Thymus (tissue), 11 donors: ENCODE data around the gene SSPN. TPM values are rescaled to one million over a fixed set of nuclear protein-coding genes. Genes with fewer than 3 reads are reported as not detected.

ENCODE experiments used
- DNase-seq, 9 donors: peaks; one replicate each; pipeline ENCODE4 v3.0.0-alpha.2; 2013; ENCODE audit warnings: low spot score in 9 of 9, low read depth in 6 of 9, missing footprints in 1 of 9
- H3K27ac ChIP-seq, 2 donors: one replicate each; pipeline ENCODE4 v1.5.1; 2013; ENCODE audit warnings: control low read depth in 1 of 2, low read depth in 1 of 2, low read length in 1 of 2, mild to moderate bottlenecking in 1 of 2, moderate library complexity in 1 of 2
- H3K27me3 ChIP-seq, 2 donors: one replicate each; pipeline ENCODE4 v1.5.1; 2013; ENCODE audit warnings: low read length in 1 of 2; ENCODE audit not compliant: control insufficient read depth in 2 of 2, insufficient read depth in 1 of 2
- H3K36me3 ChIP-seq, 2 donors: one replicate each; pipeline ENCODE4 v1.5.1; 2013; ENCODE audit warnings: low read length in 1 of 2, mild to moderate bottlenecking in 1 of 2, moderate library complexity in 1 of 2; ENCODE audit not compliant: control insufficient read depth in 2 of 2, insufficient read depth in 2 of 2
- H3K4me1 ChIP-seq, 2 donors: one replicate each; pipeline ENCODE4 v1.5.1; 2013; ENCODE audit warnings: low read length in 2 of 2; ENCODE audit not compliant: control insufficient read depth in 2 of 2, insufficient read depth in 2 of 2
- H3K4me3 ChIP-seq, 2 donors: one replicate each; pipeline ENCODE4 v1.5.1; 2013; ENCODE audit warnings: low read length in 2 of 2, control low read depth in 1 of 2, mild to moderate bottlenecking in 1 of 2
- H3K9me3 ChIP-seq, 2 donors: one replicate each; pipeline ENCODE4 v1.5.1; 2013; ENCODE audit warnings: low read length in 1 of 2, mild to moderate bottlenecking in 1 of 2; ENCODE audit not compliant: control insufficient read depth in 2 of 2, insufficient read depth in 1 of 2
- WGBS: extraction: QIAGEN DNeasy Blood & Tissue Kit; methylation state at CpG from one replicate; pipeline ENCODE4 v1.1.7; 2013; 5-methylcytosine and 5-hydroxymethylcytosine counted together
- polyA plus RNA-seq: library from polyadenylated mRNA; stranded (reverse); fragments of 200-250 nt; gene quantifications from one replicate; pipeline ENCODE4 v1.2.3, GENCODE V29; 2013
- total RNA-seq: library from RNA; stranded (reverse); fragments of 120-200 nt; gene quantifications from one replicate; pipeline ENCODE4 v1.2.4, GENCODE V29; 2013
- donor health status: healthy.

The SSPN gene
- total and polyA plus RNA-seq, 2 donors = 4.0 to 6.0 TPM

GRCh38 chr12:26280869-26281268 lies 85.5 kb downstream of the SSPN start:
- H3K4me3 ChIP-seq = no peak overlapping the region
- H3K9me3 ChIP-seq = peaks cover 0 to 2% of the 10 kb centered on the region in 2 donors
- no peak overlapping the region for H3K27ac ChIP-seq
- H3K27me3 ChIP-seq = no peaks in the 10 kb centered on the region
- WGBS = 96% methylated on average over 3 of the region's 3 CpGs
- H3K4me1 ChIP-seq = peaks cover 0 to 4% of the 10 kb centered on the region in 2 donors
- no peaks in the 10 kb centered on the region for H3K36me3 ChIP-seq
- no peak for DNase-seq

- H3K4me3 ChIP-seq = no peak overlapping the region
- no peaks in the 10 kb centered on the region for H3K36me3 ChIP-seq
- H3K27ac ChIP-seq = no peak overlapping the region
- 97% methylated on average over 4 of the region's 4 CpGs for WGBS
- no peaks in the 10 kb centered on the region for H3K27me3 ChIP-seq
- no peak for DNase-seq
- peaks cover 0 to 4% of the 10 kb centered on the region in 2 donors for H3K4me1 ChIP-seq
- H3K9me3 ChIP-seq = peaks cover 0 to 5% of the 10 kb centered on the region in 2 donors
Observed at GRCh38 chr12:26281320-26281719, 85.9 kb downstream of the SSPN start.

GRCh38 chr12:26282339-26282940 lies 87.1 kb downstream of the SSPN start:
- no peak for DNase-seq
- no peaks in the 10 kb centered on the region for H3K27me3 ChIP-seq
- H3K9me3 ChIP-seq = peaks cover 0 to 5% of the 10 kb centered on the region in 2 donors
- H3K4me3 ChIP-seq = no peak overlapping the region
- WGBS = 93% methylated on average over 4 of the region's 4 CpGs
- no peak overlapping the region for H3K27ac ChIP-seq
- peaks cover 0 to 6% of the 10 kb centered on the region in 2 donors for H3K4me1 ChIP-seq
- no peaks in the 10 kb centered on the region for H3K36me3 ChIP-seq

GRCh38 chr12:26283046-26283445 lies 87.7 kb downstream of the SSPN start:
- Histone ChIP-seq H3K27me3 (no peaks in the 10 kb centered on the region), H3K27ac (no peak overlapping the region), H3K9me3 (peaks cover 0 to 5% of the 10 kb centered on the region in 2 donors), H3K4me1 (peaks cover 0 to 10% of the 10 kb centered on the region in 2 donors), H3K4me3 (no peak overlapping the region), H3K36me3 (no peaks in the 10 kb centered on the region)
- DNase-seq = no peak
- WGBS = 86% methylated on average over 1 of the region's 1 CpG

- peak in 1 of 9 donors; percentile 29 for DNase-seq
- Histone ChIP-seq H3K27me3 (no peaks in the 10 kb centered on the region), H3K4me1 (peaks cover 0 to 9% of the 10 kb centered on the region in 2 donors), H3K27ac (no peak overlapping the region), H3K4me3 (no peak overlapping the region), H3K36me3 (no peaks in the 10 kb centered on the region), H3K9me3 (peaks cover 0 to 5% of the 10 kb centered on the region in 2 donors)
- whole genome bisulfite sequencing = 93% methylated on average over 2 of the region's 2 CpGs
Observed at GRCh38 chr12:26283617-26284016, 88.2 kb downstream of the SSPN start.

- Histone ChIP-seq H3K4me1 (peaks cover 0 to 9% of the 10 kb centered on the region in 2 donors), H3K4me3 (no peak overlapping the region), H3K9me3 (peaks cover 0 to 5% of the 10 kb centered on the region in 2 donors), H3K27me3 (no peaks in the 10 kb centered on the region), H3K36me3 (no peaks in the 10 kb centered on the region), H3K27ac (no peak overlapping the region)
- 100% methylated on average over 1 of the region's 1 CpG for WGBS
- DNase-seq = no peak
Observed at GRCh38 chr12:26285401-26285800, 90.0 kb downstream of the SSPN start.

GRCh38 chr12:26286186-26286585 lies 90.8 kb downstream of the SSPN start:
- Histone ChIP-seq H3K4me1 (peaks cover 0 to 9% of the 10 kb centered on the region in 2 donors), H3K27me3 (no peaks in the 10 kb centered on the region), H3K27ac (no peak overlapping the region), H3K4me3 (no peak overlapping the region), H3K9me3 (peaks cover 0 to 5% of the 10 kb centered on the region in 2 donors), H3K36me3 (no peaks in the 10 kb centered on the region)
- WGBS = 98% methylated on average over 6 of the region's 6 CpGs
- no peak for DNase-seq

- Histone ChIP-seq H3K4me3 (no peak overlapping the region), H3K9me3 (peaks cover 0 to 5% of the 10 kb centered on the region in 2 donors), H3K27ac (peak overlapping the region in 1 of 2 donors; percentile 59), H3K27me3 (no peaks in the 10 kb centered on the region), H3K36me3 (no peaks in the 10 kb centered on the region), H3K4me1 (peaks cover 0 to 9% of the 10 kb centered on the region in 2 donors)
- WGBS = 85% methylated on average over 14 of the region's 14 CpGs
- DNase-seq = no peak
Observed at GRCh38 chr12:26287671-26288381, 92.5 kb downstream of the SSPN start.

GRCh38 chr12:26290565-26290964 lies 95.2 kb downstream of the SSPN start:
- H3K4me3 ChIP-seq = no peak overlapping the region
- H3K27ac ChIP-seq = no peak overlapping the region
- DNase-seq = no peak
- H3K9me3 ChIP-seq = peaks cover 0 to 5% of the 10 kb centered on the region in 2 donors
- WGBS = 92% methylated on average over 2 of the region's 2 CpGs
- H3K4me1 ChIP-seq = peaks cover 0 to 9% of the 10 kb centered on the region in 2 donors
- H3K36me3 ChIP-seq = no peaks in the 10 kb centered on the region
- no peaks in the 10 kb centered on the region for H3K27me3 ChIP-seq
